Measurements from ENCODE around the gene TMEM174.

- TF ChIP-seq POLR2A (IDR thresholded peaks at IDR 0.05; ENCODE audit: low read length) (no peak), GATA1 (IDR thresholded peaks at IDR 0.05; ENCODE audit: low read depth, low read length) (no peak)
Measured at GRCh38 chr5:73196201-73196600, 23.2 kb downstream of the TMEM174 start.

Measured in erythroblast (primary cell).